Tibial nerve (tissue), 4 donors: ENCODE measurements around the gene CR1L. TPM values are rescaled to one million over a fixed set of nuclear protein-coding genes. Genes with fewer than 3 reads are reported as not detected.
"Not testable (repeated sequence)": the region's sequence is repeated elsewhere in the genome, so short reads cannot be mapped to it uniquely, and the experiment has no call there.

Source experiments
- DNase-seq, 2 donors: peaks; one replicate each; pipeline ENCODE4 v3.0.0-alpha.2; 2019; ENCODE audit warnings: low spot score in 2 of 2
- H3K27ac ChIP-seq, 4 donors: fragments of 200-600 bp; sonication (generic) in 3 of 4; one replicate each; pipeline ENCODE4 v1.5.1; 2017 to 2019; ENCODE audit warnings: mild to moderate bottlenecking in 1 of 4
- H3K27me3 ChIP-seq, 2 donors: fragments of 200-600 bp; sonication (generic) in 1 of 2; one replicate each; pipeline versions ENCODE4 v1.5.1 to v1.6.0; 2017 to 2019
- H3K36me3 ChIP-seq, 3 donors: fragments of 200-600 bp; sonication (generic); one replicate each; pipeline ENCODE4 v1.5.1; 2018 to 2019
- H3K4me1 ChIP-seq, 4 donors: fragments of 200-600 bp; sonication (generic) in 3 of 4; one replicate each; pipeline ENCODE4 v1.5.1; 2017 to 2019
- H3K4me3 ChIP-seq, 4 donors: fragments of 200-600 bp; sonication (generic) in 3 of 4; one replicate each; pipeline ENCODE4 v1.5.1; 2017 to 2019; ENCODE audit warnings: mild to moderate bottlenecking in 1 of 4, moderate library complexity in 1 of 4
- H3K9me3 ChIP-seq, 4 donors: fragments of 200-600 bp; sonication (generic) in 3 of 4; one replicate each; pipeline ENCODE4 v1.5.1; 2017 to 2019
- EP300 ChIP-seq, 2 donors: sonication (generic); formaldehyde crosslinking; IDR thresholded peaks; one replicate each; pipeline ENCODE4 v1.6.1; 2017; ENCODE audit warnings: antibody characterized with exemption in 2 of 2, mild to moderate bottlenecking in 1 of 2
- POLR2A ChIP-seq, 2 donors: fragments of 450-650 bp; IDR thresholded peaks; one replicate each; pipeline ENCODE4 v1.6.1; 2017; ENCODE audit warnings: antibody characterized with exemption in 2 of 2, mild to moderate bottlenecking in 2 of 2, moderate library complexity in 2 of 2
- WGBS, 2 donors: methylation state at CpG; one replicate each; pipeline ENCODE4 v1.1.5; 2018; 5-methylcytosine and 5-hydroxymethylcytosine counted together
- total RNA-seq, 4 donors: library from RNA; depleted of rRNA; stranded (reverse); fragments of >200 nt; gene quantifications; one replicate each; pipeline ENCODE4 v1.1.0, GENCODE V29; 2016
- TF ChIP-seq, protein P1 (sequence below), 5 experiments: fragments of 200-600 bp in 3 of 5; fragments of 450-650 bp in 2 of 5; sonication (generic) in 3 of 5; IDR thresholded peaks; one replicate each; pipeline ENCODE4 v1.5.1; 2016 to 2019; ENCODE audit warnings: antibody characterized with exemption in 5 of 5, mild to moderate bottlenecking in 3 of 5, moderate library complexity in 2 of 5

Gene CR1L
- total RNA-seq, 4 donors from 2014 or later = 1.0 TPM; not detected in 3

DNA sequence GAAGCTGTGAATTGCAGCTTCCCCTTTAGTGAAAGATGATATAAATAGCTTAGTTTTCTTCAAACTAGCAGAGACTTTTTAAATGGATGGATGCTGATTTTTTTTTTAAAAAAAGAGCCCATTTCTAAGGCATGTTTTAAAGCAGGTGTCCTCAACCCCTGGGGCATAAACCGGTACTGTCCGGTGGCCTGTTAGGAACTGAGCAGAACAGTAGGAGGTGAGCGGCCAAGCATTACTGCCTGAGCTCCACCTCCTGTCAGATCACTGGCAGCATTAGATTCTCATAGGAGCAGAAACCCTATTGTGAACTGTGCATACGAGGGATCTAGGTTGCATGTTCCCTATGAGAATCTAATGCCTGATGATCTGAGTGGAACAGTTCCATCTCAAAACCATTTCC is 31.2 kb downstream of the CR1L start:
- Histone ChIP-seq H3K27ac (no peak overlapping the region), H3K9me3 (no peaks in the 10 kb centered on the region), H3K27me3 (peaks cover 0 to 15% of the 10 kb centered on the region in 2 donors), H3K4me3 (no peak overlapping the region), H3K36me3 (no peaks in the 10 kb centered on the region), H3K4me1 (no peaks in the 10 kb centered on the region)
- no peak for TF ChIP-seq POLR2A (IDR thresholded peaks at IDR 0.05)
- TF ChIP-seq EP300 (IDR thresholded peaks at IDR 0.05) = no peak
- TF ChIP-seq, protein P1, sequence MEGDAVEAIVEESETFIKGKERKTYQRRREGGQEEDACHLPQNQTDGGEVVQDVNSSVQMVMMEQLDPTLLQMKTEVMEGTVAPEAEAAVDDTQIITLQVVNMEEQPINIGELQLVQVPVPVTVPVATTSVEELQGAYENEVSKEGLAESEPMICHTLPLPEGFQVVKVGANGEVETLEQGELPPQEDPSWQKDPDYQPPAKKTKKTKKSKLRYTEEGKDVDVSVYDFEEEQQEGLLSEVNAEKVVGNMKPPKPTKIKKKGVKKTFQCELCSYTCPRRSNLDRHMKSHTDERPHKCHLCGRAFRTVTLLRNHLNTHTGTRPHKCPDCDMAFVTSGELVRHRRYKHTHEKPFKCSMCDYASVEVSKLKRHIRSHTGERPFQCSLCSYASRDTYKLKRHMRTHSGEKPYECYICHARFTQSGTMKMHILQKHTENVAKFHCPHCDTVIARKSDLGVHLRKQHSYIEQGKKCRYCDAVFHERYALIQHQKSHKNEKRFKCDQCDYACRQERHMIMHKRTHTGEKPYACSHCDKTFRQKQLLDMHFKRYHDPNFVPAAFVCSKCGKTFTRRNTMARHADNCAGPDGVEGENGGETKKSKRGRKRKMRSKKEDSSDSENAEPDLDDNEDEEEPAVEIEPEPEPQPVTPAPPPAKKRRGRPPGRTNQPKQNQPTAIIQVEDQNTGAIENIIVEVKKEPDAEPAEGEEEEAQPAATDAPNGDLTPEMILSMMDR (IDR thresholded peaks at IDR 0.05) = no peak
- 77 to 78% methylated on average over 4 of the region's 4 CpGs for WGBS, 2 donors
- DNase-seq = no peak

DNA sequence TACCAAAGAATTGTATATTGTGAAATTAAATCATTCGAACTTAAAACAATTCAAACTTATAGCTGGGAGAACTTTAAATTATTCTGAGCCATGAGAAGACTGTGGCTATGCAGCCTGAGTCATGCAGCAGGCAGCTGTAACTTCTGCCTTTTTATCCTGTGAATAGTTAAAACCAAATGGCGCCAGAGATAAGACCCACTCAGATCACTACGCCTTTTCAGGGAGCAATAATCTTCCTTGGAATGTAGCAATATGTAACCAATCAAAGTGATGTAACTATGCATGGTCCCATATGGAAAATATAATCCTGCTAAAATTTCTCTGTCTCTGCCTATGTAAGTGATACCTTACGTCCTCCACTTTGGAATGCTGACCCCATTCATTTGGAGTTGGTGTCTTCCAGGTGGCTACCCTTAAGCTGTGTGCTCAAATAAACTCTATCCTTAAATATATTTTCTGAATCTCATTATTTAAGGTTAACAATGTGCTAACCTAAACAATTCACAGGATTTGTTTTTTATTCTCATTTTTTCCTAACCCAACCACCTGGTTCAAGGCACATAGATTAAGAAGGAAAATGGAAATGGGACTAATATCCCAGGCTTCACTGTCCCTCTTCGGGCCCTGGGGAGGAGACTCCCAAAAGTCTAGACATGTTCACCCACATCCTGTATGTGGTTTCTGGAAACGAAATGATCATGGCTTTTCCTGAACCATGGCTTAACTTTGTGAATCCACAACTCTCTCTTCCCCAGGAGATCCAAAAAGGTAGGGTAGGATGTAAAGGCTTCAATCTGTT is 35.9 kb downstream of the CR1L start:
- H3K27ac ChIP-seq, H3K4me1 ChIP-seq, H3K4me3 ChIP-seq, DNase-seq, H3K9me3 ChIP-seq, H3K27me3 ChIP-seq, H3K36me3 ChIP-seq: not testable (repeated sequence)
- 60 to 67% methylated on average over 6 of the region's 6 CpGs for WGBS, 2 donors

DNA sequence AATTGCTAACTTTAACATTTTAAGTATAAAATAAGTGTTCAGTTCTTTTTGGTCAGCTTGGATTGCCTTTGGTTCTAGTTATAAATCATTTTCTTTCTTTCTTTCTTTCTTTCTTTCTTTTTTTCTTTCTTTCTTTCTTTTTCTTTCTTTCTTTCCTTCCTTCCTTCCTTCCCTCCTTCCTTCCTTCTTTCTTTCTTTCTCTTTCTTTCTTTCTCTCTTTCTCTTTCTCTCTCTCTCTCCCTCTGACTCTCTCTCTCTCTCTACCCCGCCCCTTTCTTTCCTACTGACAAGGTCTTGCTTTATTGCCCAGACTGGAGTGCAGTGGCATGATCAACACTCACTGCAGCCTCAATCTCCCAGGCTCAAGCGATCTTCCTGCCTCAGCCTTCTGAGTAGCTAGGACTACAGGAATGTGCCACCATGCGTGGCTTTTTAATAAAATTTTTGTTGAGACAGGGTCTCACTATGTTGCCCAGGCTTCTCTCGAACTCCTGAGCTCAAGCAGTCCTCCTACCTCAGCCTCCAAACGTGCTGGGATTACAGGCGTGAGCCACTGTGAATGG is 38.0 kb downstream of the CR1L start:
- WGBS, 2 donors = 87 to 91% methylated on average over 6 of the region's 6 CpGs
- not testable (repeated sequence) for H3K4me1 ChIP-seq, H3K9me3 ChIP-seq, DNase-seq, H3K27me3 ChIP-seq, H3K27ac ChIP-seq, H3K36me3 ChIP-seq, H3K4me3 ChIP-seq

DNA sequence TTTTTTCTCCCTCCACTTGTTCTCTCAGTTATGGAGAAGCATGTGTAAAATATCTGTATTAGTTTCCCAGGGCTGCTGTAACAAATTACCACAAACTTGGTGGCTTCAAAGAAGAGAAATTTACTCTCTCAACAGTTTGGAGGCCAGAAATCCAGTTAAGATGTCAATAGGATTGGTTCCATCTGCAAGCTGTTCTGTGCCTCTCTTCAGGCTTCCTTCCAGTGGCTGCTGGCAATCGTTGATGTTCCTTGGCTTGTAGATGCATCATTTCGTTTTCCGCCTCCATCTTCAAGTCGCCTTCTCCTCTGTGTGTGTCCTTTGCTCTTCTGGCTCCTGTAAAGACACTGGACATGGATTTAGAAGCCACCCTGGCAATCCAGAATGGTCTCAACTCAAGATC is 45.6 kb downstream of the CR1L start:
- not testable (repeated sequence) for H3K4me1 ChIP-seq, H3K9me3 ChIP-seq, H3K27me3 ChIP-seq, H3K4me3 ChIP-seq, DNase-seq, H3K27ac ChIP-seq, H3K36me3 ChIP-seq
- WGBS, 2 donors = 84 to 87% methylated on average over 4 of the region's 4 CpGs

DNA sequence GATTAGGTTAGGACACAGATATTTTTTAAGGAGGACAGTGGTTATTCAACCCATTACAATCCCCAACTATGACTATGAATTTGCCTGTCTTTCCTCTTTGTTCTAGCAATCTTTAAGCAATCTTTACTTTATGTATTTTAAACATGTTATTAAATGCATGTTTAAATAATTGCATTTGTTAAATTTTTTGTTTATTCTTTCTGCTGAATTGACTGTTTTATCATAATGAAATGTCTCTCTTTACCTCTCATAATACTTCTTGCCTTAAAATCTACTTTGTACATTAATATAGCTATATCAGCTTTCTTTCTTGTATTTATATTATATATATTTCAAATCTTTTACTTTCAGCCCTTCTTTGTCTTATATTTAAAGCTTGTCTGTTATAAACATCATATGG is 46.1 kb downstream of the CR1L start:
- TF ChIP-seq, protein P1 (IDR thresholded peaks at IDR 0.05) = no peak
- TF ChIP-seq POLR2A (IDR thresholded peaks at IDR 0.05) = no peak
- Histone ChIP-seq H3K9me3 (no peaks in the 10 kb centered on the region), H3K36me3 (no peaks in the 10 kb centered on the region), H3K4me1 (no peaks in the 10 kb centered on the region), H3K27me3 (peaks cover 0 to 6% of the 10 kb centered on the region in 2 donors), H3K27ac (no peak overlapping the region), H3K4me3 (no peak overlapping the region)
- DNase-seq = no peak

DNA sequence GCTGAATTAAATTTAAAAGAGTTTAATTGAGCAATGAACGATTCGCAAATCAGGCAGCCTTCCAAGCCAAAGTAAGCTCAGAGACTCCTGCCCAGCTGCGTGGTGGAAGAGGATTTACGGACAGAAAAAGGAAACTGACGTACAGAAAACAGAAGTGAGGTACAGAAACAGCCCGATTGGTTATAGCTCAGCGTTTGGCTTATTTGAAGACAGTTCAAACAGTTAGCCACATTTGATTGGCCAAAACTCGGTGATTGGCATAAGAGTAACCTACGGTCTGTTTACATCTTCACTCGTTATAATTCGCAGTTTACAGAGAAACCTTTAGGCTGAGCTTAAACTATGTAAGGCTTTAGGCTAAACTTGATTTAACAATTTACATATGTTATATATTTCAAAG is 46.9 kb downstream of the CR1L start:
- Histone ChIP-seq H3K27ac (no peak overlapping the region), H3K9me3 (no peaks in the 10 kb centered on the region), H3K27me3 (peaks cover 0 to 6% of the 10 kb centered on the region in 2 donors), H3K36me3 (no peaks in the 10 kb centered on the region), H3K4me1 (no peaks in the 10 kb centered on the region), H3K4me3 (no peak overlapping the region)
- 80 to 83% methylated on average over 11 of the region's 11 CpGs for WGBS, 2 donors
- DNase-seq = no peak
- TF ChIP-seq, protein P1 (IDR thresholded peaks at IDR 0.05) = no peak
- TF ChIP-seq POLR2A (IDR thresholded peaks at IDR 0.05) (no peak), EP300 (IDR thresholded peaks at IDR 0.05) (no peak)

DNA sequence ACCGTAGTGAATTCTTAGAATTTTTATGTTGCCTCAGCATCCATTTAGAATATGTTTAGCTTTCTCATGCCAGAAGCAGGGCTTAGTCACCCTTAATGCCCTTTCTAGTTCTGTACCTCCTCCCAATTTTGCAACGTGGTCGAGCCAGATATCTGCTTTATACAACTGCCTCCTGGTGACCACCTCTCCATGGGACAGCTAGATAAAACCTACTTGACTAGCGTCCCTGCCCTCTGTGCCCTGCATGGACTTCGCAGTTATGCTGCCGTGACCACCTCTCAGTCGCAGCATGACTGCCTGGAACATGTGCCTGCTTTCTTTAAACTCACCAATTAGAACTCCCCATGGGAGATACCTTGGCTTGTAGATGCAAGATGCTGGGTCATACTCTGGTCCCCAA is 47.4 kb downstream of the CR1L start:
- not testable (repeated sequence) for H3K9me3 ChIP-seq, H3K27me3 ChIP-seq, H3K4me3 ChIP-seq, H3K36me3 ChIP-seq, H3K4me1 ChIP-seq, DNase-seq, H3K27ac ChIP-seq
- 79 to 91% methylated on average over 7 of the region's 7 CpGs for WGBS, 2 donors
